Loucy (cell line): ENCODE data around the gene ZBTB11.

Source experiments
- CTCF ChIP-seq: fragments of 200-600 bp; sonication (generic); conservative IDR thresholded peaks from 2 replicates; pipeline ENCODE4 v1.5.1; 2014; ENCODE audit warnings: mild to moderate bottlenecking, antibody characterized with exemption, low read length
- EZH2phosphoT487 ChIP-seq: fragments of 200-600 bp; IDR thresholded peaks from 2 replicates; pipeline ENCODE4 v1.6.1; 2018; ENCODE audit warnings: antibody characterized with exemption, mild to moderate bottlenecking, moderate library complexity, borderline replicate concordance

DNA sequence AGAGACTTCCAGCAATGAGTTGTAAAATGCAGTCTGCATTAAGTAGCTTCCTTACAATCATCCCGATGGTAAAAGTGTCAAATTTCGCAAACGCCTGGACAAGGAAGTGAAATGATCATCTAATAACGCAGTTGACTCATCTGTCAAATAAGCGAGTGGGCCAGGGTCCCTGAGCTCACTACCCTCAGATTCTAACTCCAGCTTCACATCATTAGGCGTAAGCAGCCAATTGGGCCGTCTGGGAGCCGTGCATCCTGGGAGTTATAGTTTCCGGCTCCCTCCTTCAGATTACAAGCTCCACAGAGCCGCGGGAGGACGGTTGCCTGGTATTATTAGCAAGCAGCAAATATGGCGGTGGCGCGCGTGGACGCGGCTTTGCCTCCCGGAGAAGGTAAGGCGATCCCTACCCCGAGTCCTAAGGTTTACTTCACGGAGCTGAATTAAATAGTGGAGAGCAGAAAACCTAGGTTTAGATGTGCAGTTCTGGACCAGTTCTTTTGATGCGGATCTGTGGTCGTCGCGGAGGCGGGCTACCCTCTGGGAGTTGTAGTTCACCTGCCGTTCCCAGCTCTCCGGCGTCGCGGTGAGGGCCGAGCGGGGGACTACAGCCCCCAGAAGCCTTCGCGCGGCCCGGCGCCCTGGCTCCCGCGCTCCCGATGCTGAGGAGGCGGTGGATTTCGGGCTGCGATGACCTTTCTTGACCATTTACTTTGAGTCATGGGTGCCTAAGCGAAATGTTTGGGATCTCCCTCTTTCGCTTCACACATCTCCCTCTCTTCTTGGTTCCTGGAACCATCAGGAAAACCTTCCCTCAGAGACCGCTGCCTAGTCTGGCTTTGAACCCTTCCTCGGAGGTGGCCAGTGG lies 47.6 kb upstream of the ZBTB11 start, which contains the start of gene CEP97:
- TF ChIP-seq CTCF (no peak), EZH2phosphoT487 (no peak)
